Kidney glomerular epithelial cell (primary cell): Measurements from ENCODE around the gene PPP2R2C.

Experiments used
- DNase-seq: peaks from one replicate; lab custom pipeline; 2025; lab: John Stamatoyannopoulos, UW

Gene PPP2R2C

GRCh38 chr4:6424425-6424824 lies 48.0 kb downstream of the PPP2R2C start:
- no peak for DNase-seq

GRCh38 chr4:6423575-6423974 lies 48.8 kb downstream of the PPP2R2C start:
- no peak for DNase-seq

- DNase-seq = no peak
These were observed 49.5 kb downstream of the PPP2R2C start for GRCh38 chr4:6422866-6423265.

GRCh38 chr4:6422105-6422504 lies 50.3 kb downstream of the PPP2R2C start:
- no peak for DNase-seq

- DNase-seq = no peak
These were observed 51.0 kb downstream of the PPP2R2C start for GRCh38 chr4:6421397-6421796.

GRCh38 chr4:6420972-6421371 lies 51.4 kb downstream of the PPP2R2C start:
- DNase-seq = no peak

GRCh38 chr4:6420036-6420435 lies 52.4 kb downstream of the PPP2R2C start:
- no peak for DNase-seq

- no peak for DNase-seq
These were observed 52.9 kb downstream of the PPP2R2C start for GRCh38 chr4:6419452-6420028.

- no peak for DNase-seq
These were observed 54.1 kb downstream of the PPP2R2C start for GRCh38 chr4:6418193-6418755.

GRCh38 chr4:6417516-6418050 lies 54.8 kb downstream of the PPP2R2C start:
- DNase-seq = no peak

GRCh38 chr4:6416518-6417286 lies 55.7 kb downstream of the PPP2R2C start:
- no peak for DNase-seq

- no peak for DNase-seq
These were observed 57.2 kb downstream of the PPP2R2C start for GRCh38 chr4:6415031-6415705.

- no peak for DNase-seq
These were observed 57.8 kb downstream of the PPP2R2C start for GRCh38 chr4:6414578-6414977.

GRCh38 chr4:6410664-6411063 lies 61.8 kb downstream of the PPP2R2C start:
- no peak for DNase-seq

- DNase-seq = no peak
These were observed 62.3 kb downstream of the PPP2R2C start for GRCh38 chr4:6410068-6410467.

GRCh38 chr4:6409381-6409780 lies 63.0 kb downstream of the PPP2R2C start:
- DNase-seq = no peak

GRCh38 chr4:6408263-6408662 lies 64.2 kb downstream of the PPP2R2C start:
- DNase-seq = no peak

- DNase-seq = no peak
These were observed 67.1 kb downstream of the PPP2R2C start for GRCh38 chr4:6405397-6405706.

GRCh38 chr4:6404611-6405396 lies 67.6 kb downstream of the PPP2R2C start:
- no peak for DNase-seq

GRCh38 chr4:6403400-6403685 lies 69.1 kb downstream of the PPP2R2C start:
- DNase-seq = no peak

GRCh38 chr4:6402566-6403399 lies 69.6 kb downstream of the PPP2R2C start:
- DNase-seq = no peak
